ENCODE results near the gene GGCX. TPM values are rescaled to one million over a fixed set of nuclear protein-coding genes. Genes with fewer than 3 reads are reported as not detected.

Gene GGCX
- total RNA-seq, 2 donors from 2014 or later, result 25.7 to 49.9 TPM

- H3K27ac ChIP-seq, result peak overlapping the region; percentile 48
- no peak overlapping the region for H3K4me3 ChIP-seq
- intact Hi-C loops (cut with DNase I), result no loop called here
- DNase-seq, result no peak
- H3K4me1 ChIP-seq, result no peaks in the 10 kb centered on the region
- no peaks in the 10 kb centered on the region for H3K9me3 ChIP-seq
- no peaks in the 10 kb centered on the region for H3K27me3 ChIP-seq
- no peak overlapping the region for H3K9ac ChIP-seq (ENCODE audit: low read depth in 2 of 2, low read length in 2 of 2)
- no peaks in the 10 kb centered on the region for H3K36me3 ChIP-seq
- TF ChIP-seq, protein P1, sequence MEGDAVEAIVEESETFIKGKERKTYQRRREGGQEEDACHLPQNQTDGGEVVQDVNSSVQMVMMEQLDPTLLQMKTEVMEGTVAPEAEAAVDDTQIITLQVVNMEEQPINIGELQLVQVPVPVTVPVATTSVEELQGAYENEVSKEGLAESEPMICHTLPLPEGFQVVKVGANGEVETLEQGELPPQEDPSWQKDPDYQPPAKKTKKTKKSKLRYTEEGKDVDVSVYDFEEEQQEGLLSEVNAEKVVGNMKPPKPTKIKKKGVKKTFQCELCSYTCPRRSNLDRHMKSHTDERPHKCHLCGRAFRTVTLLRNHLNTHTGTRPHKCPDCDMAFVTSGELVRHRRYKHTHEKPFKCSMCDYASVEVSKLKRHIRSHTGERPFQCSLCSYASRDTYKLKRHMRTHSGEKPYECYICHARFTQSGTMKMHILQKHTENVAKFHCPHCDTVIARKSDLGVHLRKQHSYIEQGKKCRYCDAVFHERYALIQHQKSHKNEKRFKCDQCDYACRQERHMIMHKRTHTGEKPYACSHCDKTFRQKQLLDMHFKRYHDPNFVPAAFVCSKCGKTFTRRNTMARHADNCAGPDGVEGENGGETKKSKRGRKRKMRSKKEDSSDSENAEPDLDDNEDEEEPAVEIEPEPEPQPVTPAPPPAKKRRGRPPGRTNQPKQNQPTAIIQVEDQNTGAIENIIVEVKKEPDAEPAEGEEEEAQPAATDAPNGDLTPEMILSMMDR (IDR thresholded peaks at IDR 0.05), result no peak
These were observed 29.7 kb upstream of the GGCX start for GRCh38 chr2:85590950-85591349.

- peaks cover 3% of the 10 kb centered on the region for H3K4me1 ChIP-seq
- DNase-seq, result no peak
These were observed 28.9 kb upstream of the GGCX start for GRCh38 chr2:85589982-85590791.

DNA sequence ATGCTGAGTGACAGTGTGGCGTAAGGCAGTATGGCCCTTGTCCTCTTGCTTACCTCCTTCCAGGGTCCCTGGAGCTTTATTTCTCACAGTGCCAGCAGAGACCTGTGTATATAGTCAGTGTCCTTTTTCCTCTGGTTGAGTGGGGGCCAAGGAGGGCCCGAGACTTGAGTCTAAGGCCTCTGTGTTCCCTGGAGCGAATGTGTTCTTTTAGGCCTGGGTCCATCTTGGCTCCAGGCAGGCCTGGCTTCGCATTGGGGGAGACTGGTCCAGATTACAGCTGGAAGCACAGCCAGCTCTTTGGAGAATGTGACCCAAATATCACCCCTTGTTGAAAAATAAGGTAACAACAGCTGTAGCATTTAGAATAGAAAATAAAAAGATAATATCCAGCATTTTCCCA, 27.9 kb upstream of the GGCX start:
- intact Hi-C loops (cut with DNase I), result no loop called here
- Histone ChIP-seq H3K27ac (no peak overlapping the region), H3K9ac (ENCODE audit: low read depth in 2 of 2, low read length in 2 of 2) (no peak overlapping the region)

More at GRCh38 chr2:85589982-85590791, 28.9 kb upstream of the GGCX start:
- Histone ChIP-seq H3K27me3 (no peaks in the 10 kb centered on the region), H3K4me3 (no peak overlapping the region), H3K9ac (ENCODE audit: low read depth in 2 of 2, low read length in 2 of 2) (no peak overlapping the region), H3K9me3 (no peaks in the 10 kb centered on the region), H3K27ac (peak overlapping the region; percentile 48), H3K36me3 (no peaks in the 10 kb centered on the region)
- TF ChIP-seq, protein P1 (IDR thresholded peaks at IDR 0.05), result no peak
- intact Hi-C loops (cut with DNase I), result no loop called here

DNA sequence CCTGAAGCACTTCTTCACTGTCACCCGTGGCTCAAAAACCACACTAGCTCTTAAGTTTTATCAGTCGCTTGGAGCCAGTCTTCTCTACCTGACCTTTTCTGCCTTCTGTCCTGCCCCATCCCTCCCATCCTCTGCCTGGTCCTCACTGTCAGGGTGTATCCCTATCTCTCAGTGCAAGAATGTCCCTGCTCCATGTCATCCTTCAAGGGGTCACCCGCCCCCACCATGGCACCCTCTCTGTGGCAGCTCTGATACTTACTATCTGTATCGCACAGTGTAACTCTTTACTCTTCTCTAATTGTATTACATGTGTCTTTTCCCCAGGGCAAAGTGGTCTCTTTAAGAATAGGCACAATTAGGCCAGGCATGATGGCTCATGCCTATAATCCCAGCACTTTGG, 27.4 kb upstream of the GGCX start:
- H3K36me3 ChIP-seq, result no peaks in the 10 kb centered on the region
- DNase-seq, result no peak
- H3K4me1 ChIP-seq, result peaks cover 8% of the 10 kb centered on the region
- no peaks in the 10 kb centered on the region for H3K9me3 ChIP-seq
- intact Hi-C loops (cut with DNase I), result no loop called here
- H3K27me3 ChIP-seq, result no peaks in the 10 kb centered on the region
- no peak overlapping the region for H3K9ac ChIP-seq (ENCODE audit: low read depth in 2 of 2, low read length in 2 of 2)
- H3K27ac ChIP-seq, result no peak overlapping the region
- no peak overlapping the region for H3K4me3 ChIP-seq
- TF ChIP-seq, protein P1 (IDR thresholded peaks at IDR 0.05), result no peak

More for the DNA sequence above, 27.9 kb upstream of the GGCX start:
- no peaks in the 10 kb centered on the region for H3K36me3 ChIP-seq
- TF ChIP-seq, protein P1 (IDR thresholded peaks at IDR 0.05), result no peak
- H3K4me1 ChIP-seq, result peaks cover 8% of the 10 kb centered on the region
- no peak for DNase-seq
- H3K4me3 ChIP-seq, result no peak overlapping the region
- H3K9me3 ChIP-seq, result no peaks in the 10 kb centered on the region
- H3K27me3 ChIP-seq, result no peaks in the 10 kb centered on the region

DNA sequence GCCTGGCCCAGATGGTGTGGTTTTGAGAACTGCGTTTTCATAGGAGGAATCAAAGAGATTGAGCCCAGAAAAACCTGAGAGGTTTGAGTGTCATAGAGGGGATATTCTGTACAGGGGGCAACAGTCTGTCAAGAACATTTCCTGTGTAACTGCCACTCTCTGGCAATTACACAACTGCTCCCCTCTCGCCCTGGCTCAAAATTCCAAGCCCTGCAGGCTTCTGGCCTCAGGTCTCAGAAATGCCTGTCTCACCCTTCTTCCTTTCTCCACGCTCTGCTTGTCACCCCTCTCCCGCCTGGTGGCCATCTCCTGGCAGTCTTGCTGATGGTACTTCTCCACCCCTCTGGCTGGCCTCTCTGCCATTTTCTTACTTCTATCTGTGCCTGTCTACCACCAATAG, 26.9 kb upstream of the GGCX start:
- Histone ChIP-seq H3K36me3 (no peaks in the 10 kb centered on the region), H3K9ac (ENCODE audit: low read depth in 2 of 2, low read length in 2 of 2) (no peak overlapping the region), H3K4me3 (no peak overlapping the region), H3K27ac (peak overlapping the region; percentile 23), H3K9me3 (no peaks in the 10 kb centered on the region), H3K4me1 (peaks cover 8% of the 10 kb centered on the region), H3K27me3 (no peaks in the 10 kb centered on the region)
- intact Hi-C loops (cut with DNase I), result no loop called here
- TF ChIP-seq, protein P1 (IDR thresholded peaks at IDR 0.05), result no peak
- no peak for DNase-seq

All from colonic mucosa (tissue), 4 donors.